Mesendoderm (in vitro differentiated cells): ENCODE data around the gene BMP10.

Experiments
- DNase-seq: peaks from one replicate; pipeline ENCODE4 v3.0.0; 2013
- H2AK5ac ChIP-seq: 2 replicates; pipeline ENCODE4 v1.6.1; 2013; ENCODE audit warnings: low read length, inconsistent platforms
- H2BK120ac ChIP-seq: 2 replicates; pipeline ENCODE4 v1.6.1; 2013; ENCODE audit warnings: low read depth, mild to moderate bottlenecking, low read length, moderate library complexity, mixed read lengths
- H2BK15ac ChIP-seq: replicated peaks from 2 replicates; pipeline ENCODE4 v1.6.1; 2013; ENCODE audit warnings: low read depth, mild to moderate bottlenecking, moderate library complexity
- H2BK5ac ChIP-seq: 2 replicates; pipeline ENCODE4 v1.6.1; 2013; ENCODE audit warnings: low read length, inconsistent platforms
- H3K18ac ChIP-seq: 2 replicates; pipeline ENCODE4 v1.6.1; 2013; ENCODE audit warnings: mild to moderate bottlenecking, low read length, mixed read lengths
- H3K23ac ChIP-seq: one replicate; pipeline ENCODE4 v1.6.1; 2013; ENCODE audit warnings: low read length
- H3K27ac ChIP-seq: 2 replicates; pipeline ENCODE4 v1.5.1; 2013; ENCODE audit warnings: low read depth, mild to moderate bottlenecking, inconsistent platforms, low read length, moderate library complexity
- H3K27me3 ChIP-seq: 2 replicates; pipeline ENCODE4 v1.6.1; 2013; ENCODE audit warnings: low read length, control low read depth, mild to moderate bottlenecking, inconsistent platforms; ENCODE audit not compliant: insufficient read depth, poor library complexity
- H3K36me3 ChIP-seq: 2 replicates; pipeline ENCODE4 v1.6.1; 2013; ENCODE audit warnings: low read length, inconsistent platforms; ENCODE audit not compliant: control insufficient read depth, insufficient read depth
- H3K4ac ChIP-seq: one replicate; pipeline ENCODE4 v1.6.1; 2013; ENCODE audit warnings: low read depth, mild to moderate bottlenecking, low read length, moderate library complexity
- H3K4me1 ChIP-seq: 2 replicates; pipeline ENCODE4 v1.6.1; 2013; ENCODE audit warnings: low read depth, low read length, inconsistent platforms; ENCODE audit not compliant: control insufficient read depth
- H3K4me2 ChIP-seq: 2 replicates; pipeline ENCODE4 v1.6.1; 2013; ENCODE audit warnings: low read length
- H3K4me3 ChIP-seq: 2 replicates; pipeline ENCODE4 v1.5.1; 2013; ENCODE audit warnings: mild to moderate bottlenecking, low read length
- H3K56ac ChIP-seq: one replicate; pipeline ENCODE4 v1.6.1; 2013; ENCODE audit warnings: low read length
- H3K79me1 ChIP-seq: 2 replicates; pipeline ENCODE4 v1.6.1; 2013; ENCODE audit warnings: low read length, inconsistent platforms
- H3K79me2 ChIP-seq: 2 replicates; pipeline ENCODE4 v1.6.1; 2013; ENCODE audit warnings: mild to moderate bottlenecking, low read length; ENCODE audit not compliant: control insufficient read depth, insufficient read depth
- H3K9ac ChIP-seq: 2 replicates; pipeline ENCODE4 v1.6.1; 2013; ENCODE audit warnings: low read length, inconsistent platforms
- H4K5ac ChIP-seq: one replicate; pipeline ENCODE4 v1.6.1; 2013; ENCODE audit warnings: low read length
- H4K8ac ChIP-seq: one replicate; pipeline ENCODE4 v1.6.1; 2013; ENCODE audit warnings: low read depth, mild to moderate bottlenecking, control low read depth, low read length, moderate library complexity
- WGBS: extraction: QIAGEN DNeasy Blood & Tissue Kit; methylation state at CpG from one replicate; pipeline ENCODE4 v1.1.7; 2013; ENCODE audit warnings: low lambda C conversion rate, missing lambda C conversion rate; ENCODE audit not compliant: insufficient coverage; ENCODE audit errors: extremely low coverage; 5-methylcytosine and 5-hydroxymethylcytosine counted together

Gene BMP10

GRCh38 chr2:68915393-68915792 lies 44.2 kb upstream of the BMP10 start:
- Histone ChIP-seq H3K18ac (no peak overlapping the region), H3K27me3 (no peaks in the 10 kb centered on the region), H3K56ac (no peak overlapping the region), H2BK15ac (no peak overlapping the region), H3K4me2 (no peak overlapping the region), H4K5ac (no peak overlapping the region), H2BK5ac (no peak overlapping the region), H3K79me2 (no peaks in the 10 kb centered on the region), H3K9ac (no peak overlapping the region), H3K23ac (no peak overlapping the region), H3K27ac (no peak overlapping the region), H3K79me1 (no peaks in the 10 kb centered on the region), H3K4me1 (peaks cover 9% of the 10 kb centered on the region), H3K4ac (no peak overlapping the region), H2BK120ac (no peak overlapping the region), H4K8ac (no peak overlapping the region), H2AK5ac (no peak overlapping the region), H3K36me3 (no peaks in the 10 kb centered on the region), H3K4me3 (no peak overlapping the region)
- no CpG with 5 or more reads among the region's 4 CpGs for WGBS
- peak; percentile 39 for DNase-seq

GRCh38 chr2:68913359-68913758 lies 42.2 kb upstream of the BMP10 start:
- no peak for DNase-seq
- Histone ChIP-seq H2BK15ac (no peak overlapping the region), H3K79me2 (no peaks in the 10 kb centered on the region), H2BK5ac (no peak overlapping the region), H3K4me2 (no peak overlapping the region), H3K36me3 (no peaks in the 10 kb centered on the region), H4K8ac (no peak overlapping the region), H4K5ac (no peak overlapping the region), H3K4me1 (peaks cover 9% of the 10 kb centered on the region), H3K4ac (no peak overlapping the region), H3K9ac (no peak overlapping the region), H3K18ac (no peak overlapping the region), H3K27ac (no peak overlapping the region), H2BK120ac (no peak overlapping the region), H3K56ac (no peak overlapping the region), H3K23ac (no peak overlapping the region), H3K4me3 (no peak overlapping the region), H3K27me3 (no peaks in the 10 kb centered on the region), H2AK5ac (no peak overlapping the region), H3K79me1 (no peaks in the 10 kb centered on the region)
- WGBS = no CpG with 5 or more reads among the region's 3 CpGs

- Histone ChIP-seq H3K79me1 (no peaks in the 10 kb centered on the region), H3K27ac (no peak overlapping the region), H3K27me3 (no peaks in the 10 kb centered on the region), H4K8ac (no peak overlapping the region), H3K18ac (no peak overlapping the region), H3K4me2 (no peak overlapping the region), H2BK15ac (no peak overlapping the region), H3K23ac (no peak overlapping the region), H3K56ac (no peak overlapping the region), H3K4me1 (peaks cover 9% of the 10 kb centered on the region), H3K4me3 (no peak overlapping the region), H2AK5ac (no peak overlapping the region), H4K5ac (no peak overlapping the region), H3K9ac (no peak overlapping the region), H3K4ac (no peak overlapping the region), H2BK120ac (no peak overlapping the region), H2BK5ac (no peak overlapping the region), H3K36me3 (no peaks in the 10 kb centered on the region), H3K79me2 (no peaks in the 10 kb centered on the region)
- WGBS = no CpG with 5 or more reads among the region's 2 CpGs
- no peak for DNase-seq
Measured at GRCh38 chr2:68912732-68913131, 41.5 kb upstream of the BMP10 start.

GRCh38 chr2:68912111-68912510 lies 40.9 kb upstream of the BMP10 start:
- H3K4me2 ChIP-seq = no peak overlapping the region
- H3K27me3 ChIP-seq = no peaks in the 10 kb centered on the region
- H3K18ac ChIP-seq = no peak overlapping the region
- H3K27ac ChIP-seq = no peak overlapping the region
- no peaks in the 10 kb centered on the region for H3K79me2 ChIP-seq
- H3K79me1 ChIP-seq = no peaks in the 10 kb centered on the region
- no peak overlapping the region for H3K4me3 ChIP-seq
- no peak overlapping the region for H3K9ac ChIP-seq
- no peak overlapping the region for H4K8ac ChIP-seq
- no peak overlapping the region for H2BK15ac ChIP-seq
- DNase-seq = no peak
- H4K5ac ChIP-seq = no peak overlapping the region
- peak overlapping the region; percentile 11 for H3K56ac ChIP-seq
- H2BK120ac ChIP-seq = no peak overlapping the region
- no peak overlapping the region for H3K23ac ChIP-seq
- H2BK5ac ChIP-seq = no peak overlapping the region
- H3K4ac ChIP-seq = no peak overlapping the region
- no peak overlapping the region for H2AK5ac ChIP-seq
- WGBS = no CpG with 5 or more reads among the region's 3 CpGs
- peaks cover 9% of the 10 kb centered on the region for H3K4me1 ChIP-seq
- H3K36me3 ChIP-seq = no peaks in the 10 kb centered on the region

GRCh38 chr2:68911709-68912108 lies 40.5 kb upstream of the BMP10 start:
- peak overlapping the region; percentile 11 for H3K56ac ChIP-seq
- no peak overlapping the region for H2AK5ac ChIP-seq
- no CpG with 5 or more reads among the region's 1 CpG for WGBS

GRCh38 chr2:68911246-68911645 lies 40.0 kb upstream of the BMP10 start:
- H3K27ac ChIP-seq = no peak overlapping the region
- WGBS = no CpG with 5 or more reads among the region's 4 CpGs
- no peaks in the 10 kb centered on the region for H3K79me2 ChIP-seq
- no peak overlapping the region for H4K8ac ChIP-seq
- no peak overlapping the region for H3K4me3 ChIP-seq
- H2AK5ac ChIP-seq = no peak overlapping the region
- H3K36me3 ChIP-seq = no peaks in the 10 kb centered on the region
- H3K27me3 ChIP-seq = no peaks in the 10 kb centered on the region
- no peak overlapping the region for H2BK120ac ChIP-seq
- no peak overlapping the region for H3K9ac ChIP-seq
- H2BK15ac ChIP-seq = no peak overlapping the region
- peak overlapping the region; percentile 31 for H3K56ac ChIP-seq
- no peaks in the 10 kb centered on the region for H3K79me1 ChIP-seq
- no peak overlapping the region for H3K18ac ChIP-seq
- no peak overlapping the region for H2BK5ac ChIP-seq
- no peak overlapping the region for H3K4ac ChIP-seq
- DNase-seq = peak; percentile 51
- H3K4me2 ChIP-seq = no peak overlapping the region
- H3K4me1 ChIP-seq = peaks cover 9% of the 10 kb centered on the region
- no peak overlapping the region for H4K5ac ChIP-seq
- no peak overlapping the region for H3K23ac ChIP-seq

More at GRCh38 chr2:68911709-68912108, 40.5 kb upstream of the BMP10 start:
- H2BK5ac ChIP-seq = no peak overlapping the region
- no peaks in the 10 kb centered on the region for H3K79me1 ChIP-seq
- no peak overlapping the region for H3K23ac ChIP-seq
- no peak overlapping the region for H3K9ac ChIP-seq
- H3K4me2 ChIP-seq = no peak overlapping the region
- no peak overlapping the region for H3K27ac ChIP-seq
- no peak overlapping the region for H2BK15ac ChIP-seq
- no peak for DNase-seq
- no peak overlapping the region for H3K18ac ChIP-seq
- no peak overlapping the region for H4K5ac ChIP-seq
- H3K27me3 ChIP-seq = no peaks in the 10 kb centered on the region
- no peaks in the 10 kb centered on the region for H3K36me3 ChIP-seq
- H3K4me3 ChIP-seq = no peak overlapping the region
- H3K4ac ChIP-seq = no peak overlapping the region
- H3K4me1 ChIP-seq = peaks cover 9% of the 10 kb centered on the region
- no peak overlapping the region for H2BK120ac ChIP-seq
- H4K8ac ChIP-seq = no peak overlapping the region
- no peaks in the 10 kb centered on the region for H3K79me2 ChIP-seq
